Epithelial cell of esophagus (primary cell): Measurements from ENCODE around the gene TSC22D3.

ENCODE experiments used
- DNase-seq: peaks from one replicate; pipeline ENCODE4 v3.0.0; 2010; ENCODE audit warnings: low read depth
- H3K4me3 ChIP-seq: 2 replicates; pipeline ENCODE4 v1.5.1; 2011; ENCODE audit warnings: mild to moderate bottlenecking, low read length, control low read depth
- TF ChIP-seq, protein P1 (sequence below): IDR thresholded peaks from 2 replicates; pipeline ENCODE4 v1.5.1; 2011; ENCODE audit warnings: low read depth, mild to moderate bottlenecking, low read length, control low read depth, inconsistent platforms; ENCODE audit not compliant: insufficient read depth; ENCODE audit errors: missing control alignments

TSC22D3 gene

DNA sequence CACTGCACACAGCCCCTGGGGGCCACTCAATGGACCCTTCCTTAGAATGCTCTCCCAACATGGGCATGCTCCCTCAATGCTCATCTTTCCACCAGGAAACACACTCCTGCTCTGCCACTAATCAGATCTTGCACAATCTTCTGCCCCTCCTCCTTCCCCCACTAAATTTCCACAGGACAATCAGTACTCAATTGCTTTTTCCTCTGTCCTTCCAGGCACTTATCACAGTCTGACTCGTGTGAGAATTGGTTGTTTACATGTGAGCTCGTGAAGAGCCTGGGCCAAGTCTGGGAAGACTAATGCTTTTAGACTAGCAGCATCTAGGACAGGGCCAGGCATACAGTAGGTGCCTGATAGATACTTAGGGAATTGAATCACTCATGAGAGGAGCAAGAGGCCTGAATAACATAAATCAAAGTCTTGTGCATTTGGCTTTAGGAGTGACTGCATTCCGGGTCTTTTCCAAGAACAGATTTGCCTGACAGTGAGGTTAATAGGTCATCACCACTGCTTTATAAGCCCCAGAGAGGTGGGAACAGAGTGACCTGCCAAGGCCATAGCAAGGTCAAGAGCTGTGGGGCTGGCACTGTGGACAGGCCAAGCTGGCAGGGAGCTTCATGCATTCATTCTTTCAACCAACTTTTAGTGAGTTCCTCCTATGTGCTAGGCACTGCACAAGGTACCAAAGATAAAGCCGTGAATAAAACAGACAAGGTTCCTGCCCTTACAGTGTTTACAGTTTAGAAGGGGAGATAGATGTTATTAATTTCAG is 92.3 kb downstream of the TSC22D3 start:
- peak; percentile 6 for DNase-seq
- no peak overlapping the region for H3K4me3 ChIP-seq
- TF ChIP-seq, protein P1, sequence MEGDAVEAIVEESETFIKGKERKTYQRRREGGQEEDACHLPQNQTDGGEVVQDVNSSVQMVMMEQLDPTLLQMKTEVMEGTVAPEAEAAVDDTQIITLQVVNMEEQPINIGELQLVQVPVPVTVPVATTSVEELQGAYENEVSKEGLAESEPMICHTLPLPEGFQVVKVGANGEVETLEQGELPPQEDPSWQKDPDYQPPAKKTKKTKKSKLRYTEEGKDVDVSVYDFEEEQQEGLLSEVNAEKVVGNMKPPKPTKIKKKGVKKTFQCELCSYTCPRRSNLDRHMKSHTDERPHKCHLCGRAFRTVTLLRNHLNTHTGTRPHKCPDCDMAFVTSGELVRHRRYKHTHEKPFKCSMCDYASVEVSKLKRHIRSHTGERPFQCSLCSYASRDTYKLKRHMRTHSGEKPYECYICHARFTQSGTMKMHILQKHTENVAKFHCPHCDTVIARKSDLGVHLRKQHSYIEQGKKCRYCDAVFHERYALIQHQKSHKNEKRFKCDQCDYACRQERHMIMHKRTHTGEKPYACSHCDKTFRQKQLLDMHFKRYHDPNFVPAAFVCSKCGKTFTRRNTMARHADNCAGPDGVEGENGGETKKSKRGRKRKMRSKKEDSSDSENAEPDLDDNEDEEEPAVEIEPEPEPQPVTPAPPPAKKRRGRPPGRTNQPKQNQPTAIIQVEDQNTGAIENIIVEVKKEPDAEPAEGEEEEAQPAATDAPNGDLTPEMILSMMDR, result no peak

DNA sequence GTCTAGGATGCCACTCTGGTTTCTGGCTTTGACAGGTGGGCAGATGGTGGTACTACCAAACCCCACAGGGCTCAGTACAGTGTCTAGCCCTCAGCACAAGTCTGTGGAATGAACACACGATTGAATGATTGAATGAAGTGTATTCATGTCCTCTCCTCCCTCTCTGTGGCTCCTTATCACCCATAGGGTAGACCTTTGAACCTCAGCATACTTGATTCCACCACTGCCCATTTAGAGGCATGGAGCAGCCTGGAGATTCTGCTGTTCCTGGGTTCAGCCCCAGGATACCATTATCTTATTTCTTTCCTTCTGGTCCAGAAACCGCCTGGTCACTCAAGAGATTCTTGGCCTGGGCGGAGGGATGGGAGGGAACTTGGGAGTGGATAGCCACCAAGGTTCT is 93.3 kb downstream of the TSC22D3 start:
- no peak for DNase-seq
- H3K4me3 ChIP-seq, result no peak overlapping the region
- TF ChIP-seq, protein P1, result no peak

DNA sequence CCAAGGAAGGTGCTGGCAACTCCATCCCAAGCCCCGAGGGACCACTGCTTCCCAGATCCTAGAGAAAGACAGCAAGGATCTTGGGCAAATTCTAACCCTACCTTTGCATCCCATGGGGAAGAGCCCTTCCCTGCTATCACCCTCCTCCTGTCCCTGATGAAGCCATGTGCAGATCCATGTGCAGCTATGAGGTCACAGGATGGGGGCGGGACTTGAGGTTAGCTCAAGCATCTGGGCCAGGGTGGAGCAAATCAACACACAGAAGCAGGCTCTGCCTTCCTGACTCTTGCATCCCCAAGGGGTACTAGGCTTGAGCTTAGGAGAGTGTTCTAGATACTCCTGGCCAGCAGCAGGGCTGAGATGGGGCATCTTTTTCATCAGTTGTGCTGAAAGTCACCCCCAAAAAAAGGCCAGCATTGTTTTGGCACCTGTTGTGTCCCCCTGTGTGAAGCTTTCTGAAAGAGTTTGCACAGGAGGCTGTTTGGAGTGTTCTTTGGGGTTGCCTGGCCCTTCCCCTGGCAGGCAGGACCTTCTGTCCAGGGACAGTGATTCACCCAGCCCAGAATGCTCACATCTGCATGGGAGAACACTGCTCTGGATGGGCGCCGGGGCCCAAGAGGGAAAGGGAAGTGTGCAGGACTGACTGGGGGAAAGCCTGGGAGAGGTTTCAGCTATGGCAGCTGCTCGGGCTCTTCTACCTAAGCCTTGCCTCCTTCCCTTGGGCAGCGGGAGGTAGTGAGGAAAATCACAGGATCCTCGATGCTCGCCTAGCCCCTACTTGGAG is 96.4 kb downstream of the TSC22D3 start:
- TF ChIP-seq, protein P1, result no peak
- no peak overlapping the region for H3K4me3 ChIP-seq
- peak; percentile 64 for DNase-seq

DNA sequence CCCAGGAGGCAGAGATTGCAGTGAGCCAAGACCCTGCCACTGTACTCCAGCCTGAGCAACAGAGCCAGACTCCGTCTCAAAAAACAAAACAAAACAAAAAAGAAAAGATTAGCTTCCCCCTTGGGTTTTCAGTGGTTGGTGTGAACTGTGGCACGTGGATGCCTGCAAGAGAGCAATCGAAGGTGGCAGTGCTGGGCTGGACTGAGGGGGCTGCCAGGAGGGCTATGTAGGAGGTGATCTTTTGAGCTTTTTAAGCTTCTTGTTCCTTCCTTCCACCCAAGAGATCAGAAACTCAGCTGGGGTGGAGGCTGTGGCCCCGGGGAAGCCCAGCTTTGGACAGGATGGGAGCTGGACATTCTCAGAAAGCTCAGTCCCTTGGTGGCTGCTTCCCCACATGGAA is 97.7 kb downstream of the TSC22D3 start:
- no peak for DNase-seq
- TF ChIP-seq, protein P1, result no peak
- H3K4me3 ChIP-seq, result no peak overlapping the region

DNA sequence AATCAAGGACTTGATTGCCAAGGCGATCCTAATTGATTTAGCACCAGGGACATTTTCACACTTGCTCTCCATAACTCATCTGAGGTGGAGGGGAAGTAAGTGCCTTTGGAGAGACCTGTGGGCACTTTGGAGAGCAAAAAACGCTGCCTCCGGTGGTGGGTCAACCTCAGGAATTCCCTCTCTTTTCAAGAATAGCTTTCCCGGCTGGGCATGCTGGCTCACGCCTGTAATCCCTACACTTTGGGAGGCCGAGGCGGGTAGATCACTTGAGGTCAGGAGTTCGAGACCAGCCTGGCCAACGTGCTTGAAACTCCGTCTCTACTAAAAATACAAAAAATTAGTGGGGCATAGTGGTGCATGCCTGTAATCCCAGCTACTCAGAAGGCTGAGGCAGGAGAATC is 98.1 kb downstream of the TSC22D3 start:
- no peak overlapping the region for H3K4me3 ChIP-seq
- peak; percentile 18 for DNase-seq

DNA sequence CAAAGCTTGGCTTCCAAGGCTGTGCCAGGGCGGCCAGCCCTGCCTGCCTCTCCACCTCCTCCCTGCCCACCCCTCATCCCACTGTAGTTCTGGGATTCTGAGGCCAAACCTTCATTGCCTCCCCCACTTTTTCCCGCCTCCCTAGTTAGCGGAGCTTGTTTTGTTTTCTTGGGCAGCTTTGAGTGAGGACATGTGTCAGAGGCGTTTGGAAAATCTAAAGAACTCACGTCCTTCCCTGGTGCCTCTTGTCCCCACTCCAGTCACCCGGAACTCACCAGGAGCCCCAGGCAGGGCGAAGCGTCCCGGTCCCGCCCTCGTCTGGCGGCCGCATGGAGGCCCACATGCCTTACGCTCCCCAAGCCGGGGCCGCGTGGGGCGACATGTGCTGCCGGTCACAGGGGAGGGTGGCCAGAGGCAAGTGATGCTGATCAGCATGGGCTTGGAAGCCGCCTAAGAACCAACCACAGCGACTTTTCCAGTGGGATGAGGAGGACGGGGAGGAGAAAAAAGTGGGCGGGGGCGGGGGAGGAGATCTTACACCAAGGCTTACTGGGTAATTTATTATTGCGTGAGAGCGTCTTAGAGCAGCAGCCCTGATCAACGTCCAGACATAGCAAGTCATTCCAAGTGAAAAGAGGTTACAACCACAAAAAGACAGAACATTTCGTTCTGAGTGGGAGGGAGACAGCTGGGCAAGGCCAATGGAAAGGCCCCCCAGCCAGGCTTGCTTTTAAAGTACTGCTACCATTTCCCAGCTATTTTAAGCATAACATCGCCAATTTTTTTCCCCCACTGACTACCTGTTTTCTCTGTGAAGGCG is 98.8 kb downstream of the TSC22D3 start:
- peak; percentile 89 for DNase-seq
- TF ChIP-seq, protein P1, result no peak
- H3K4me3 ChIP-seq, result peak overlapping the region; percentile 69

More for the DNA sequence above, 98.1 kb downstream of the TSC22D3 start:
- TF ChIP-seq, protein P1, result no peak
